GM21528 (cell line): ENCODE data around the gene PHPT1.

Experiments
- ATAC-seq: cut with Tn5 transposase; IDR thresholded peaks from one replicate; pipeline ENCODE4 v1.9.1; 2021; ENCODE audit warnings: mild to moderate bottlenecking, moderate library complexity; ENCODE audit not compliant: unreplicated experiment, low FRiP score

The PHPT1 gene

DNA sequence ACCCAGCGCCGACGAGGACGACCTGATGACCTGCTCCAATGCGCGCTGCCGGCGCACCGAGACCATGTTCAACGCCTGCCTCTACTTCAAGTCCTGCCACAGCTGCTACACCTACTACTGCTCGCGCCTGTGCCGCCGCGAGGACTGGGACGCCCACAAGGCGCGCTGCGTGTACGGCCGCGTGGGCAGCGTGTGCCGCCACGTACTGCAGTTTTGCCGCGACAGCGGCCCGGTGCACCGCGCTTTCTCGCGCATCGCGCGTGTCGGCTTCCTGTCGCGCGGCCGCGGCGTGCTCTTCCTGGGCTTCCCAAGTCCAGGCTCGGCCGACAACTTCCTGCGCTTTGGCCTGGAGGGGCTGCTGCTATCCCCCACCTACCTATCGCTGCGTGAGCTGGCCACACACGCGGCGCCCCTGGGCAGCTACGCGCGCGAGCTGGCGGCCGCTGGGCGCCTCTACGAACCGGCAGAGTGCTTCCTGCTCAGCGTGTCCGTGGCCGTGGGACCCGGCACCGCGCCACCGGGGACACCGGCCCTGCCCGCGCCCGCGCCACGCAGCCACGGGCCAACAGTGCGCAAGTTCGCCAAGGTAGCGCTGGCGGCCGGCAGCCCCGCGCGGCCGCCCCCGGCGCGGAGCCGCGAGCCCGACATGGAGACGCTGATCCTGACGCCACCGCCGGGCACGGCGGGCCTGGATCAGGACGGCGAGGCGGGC is 2.7 kb upstream of the PHPT1 start:
- ATAC-seq = no peak

GRCh38 chr9:136847088-136847825 is 2.0 kb upstream of the PHPT1 start:
- ATAC-seq = no peak

DNA sequence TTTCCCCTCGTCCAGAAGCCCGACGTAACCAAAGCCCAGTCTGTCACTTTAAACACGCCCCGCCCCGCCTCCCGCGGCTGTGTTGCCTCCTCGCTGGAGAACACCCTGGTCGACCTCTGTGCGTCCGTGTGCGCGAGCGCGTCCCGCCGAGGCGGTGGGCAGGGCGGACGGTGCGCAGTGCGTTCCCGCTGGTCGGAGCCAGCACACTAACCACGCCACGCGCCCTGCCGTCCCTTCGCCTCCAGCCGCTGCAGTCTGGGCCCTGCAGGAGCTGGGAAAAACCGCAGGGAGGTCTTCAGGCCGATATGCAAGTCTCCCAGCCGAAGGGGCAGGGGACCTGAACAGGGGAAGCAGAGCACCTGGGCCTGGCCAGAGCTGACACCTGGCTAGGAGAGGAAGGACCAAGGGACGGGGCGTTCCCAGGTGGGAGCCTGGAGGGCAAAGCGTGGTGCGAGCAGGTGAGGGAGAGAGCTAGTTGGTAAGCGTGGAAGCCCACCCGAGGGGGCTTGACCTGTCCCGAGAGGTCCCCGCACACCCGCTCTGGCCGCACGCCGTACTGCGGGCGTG is 1.3 kb upstream of the PHPT1 start:
- no peak for ATAC-seq

DNA sequence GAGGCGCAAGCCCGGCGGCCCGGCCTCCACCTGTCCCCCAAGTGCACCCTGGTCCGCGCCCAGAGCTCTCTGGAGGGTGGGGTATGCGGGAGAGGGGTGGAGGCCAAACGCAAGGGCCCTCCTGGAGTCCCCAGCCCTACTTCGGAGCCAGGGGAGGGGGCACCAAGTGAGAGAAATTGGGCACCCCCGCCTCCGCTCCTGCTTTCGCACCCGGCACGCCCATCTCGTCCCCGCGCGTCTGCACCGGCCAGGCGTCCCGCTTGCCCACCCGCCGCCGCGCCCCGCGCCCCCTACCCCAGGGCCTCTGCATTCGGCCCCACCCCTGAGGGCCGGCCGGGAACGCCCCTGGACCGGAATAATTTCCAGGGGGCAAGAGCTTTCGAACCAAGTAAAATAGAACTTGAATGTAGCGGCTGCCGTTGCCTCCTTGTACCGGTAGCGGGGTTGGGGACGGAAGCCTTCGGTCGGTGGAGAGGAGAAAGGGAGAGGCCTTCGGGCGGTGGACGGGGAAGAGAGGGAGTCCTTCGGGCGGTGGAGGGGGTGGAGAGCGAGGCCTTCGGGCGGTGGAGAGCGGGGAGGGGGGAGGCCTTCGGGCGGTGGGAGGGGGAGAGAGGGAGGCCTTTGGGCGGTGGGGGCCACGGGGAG is 694 bp upstream of the PHPT1 start:
- no peak for ATAC-seq

DNA sequence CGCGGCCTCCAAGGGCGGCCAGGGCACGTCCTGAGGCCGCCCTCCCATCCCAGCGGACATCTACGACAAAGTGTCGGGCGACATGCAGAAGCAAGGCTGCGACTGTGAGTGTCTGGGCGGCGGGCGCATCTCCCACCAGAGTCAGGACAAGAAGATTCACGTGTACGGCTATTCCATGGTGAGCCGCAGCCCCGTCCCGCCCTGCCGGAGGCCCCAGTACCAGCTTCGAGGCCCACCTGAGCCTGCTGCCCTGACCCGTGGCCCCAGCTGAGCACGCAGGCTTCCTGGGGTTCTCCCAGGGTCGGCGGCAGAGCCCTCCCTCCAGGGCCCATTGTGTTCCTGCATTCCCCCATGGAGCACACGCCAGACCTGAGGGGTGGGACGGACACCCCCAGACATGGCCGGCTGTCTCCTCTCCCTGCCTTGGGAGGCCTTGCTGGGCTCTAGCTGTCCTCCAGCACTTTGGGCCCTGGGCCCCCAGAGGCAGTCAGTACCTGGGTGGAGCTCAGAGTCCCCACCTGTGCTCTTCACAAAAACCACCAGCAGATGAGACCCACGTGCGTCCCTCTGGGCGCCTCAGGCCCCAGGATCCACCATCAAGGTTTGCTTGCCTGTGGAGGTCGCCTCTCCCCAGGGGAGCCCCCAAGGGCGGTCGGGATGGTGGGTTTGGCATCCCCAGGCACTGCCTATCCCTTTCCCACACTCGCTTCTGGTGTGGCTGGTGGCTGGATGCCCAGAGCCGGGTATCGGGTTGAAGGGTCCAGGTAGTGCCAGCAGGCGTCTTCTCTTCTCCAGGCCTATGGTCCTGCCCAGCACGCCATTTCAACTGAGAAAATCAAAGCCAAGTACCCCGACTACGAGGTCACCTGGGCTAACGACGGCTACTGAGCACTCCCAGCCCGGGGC is 1.0 kb downstream of the PHPT1 start:
- no peak for ATAC-seq

- no peak for ATAC-seq
These were observed 1.9 kb downstream of the PHPT1 start for GRCh38 chr9:136850866-136851775.

DNA sequence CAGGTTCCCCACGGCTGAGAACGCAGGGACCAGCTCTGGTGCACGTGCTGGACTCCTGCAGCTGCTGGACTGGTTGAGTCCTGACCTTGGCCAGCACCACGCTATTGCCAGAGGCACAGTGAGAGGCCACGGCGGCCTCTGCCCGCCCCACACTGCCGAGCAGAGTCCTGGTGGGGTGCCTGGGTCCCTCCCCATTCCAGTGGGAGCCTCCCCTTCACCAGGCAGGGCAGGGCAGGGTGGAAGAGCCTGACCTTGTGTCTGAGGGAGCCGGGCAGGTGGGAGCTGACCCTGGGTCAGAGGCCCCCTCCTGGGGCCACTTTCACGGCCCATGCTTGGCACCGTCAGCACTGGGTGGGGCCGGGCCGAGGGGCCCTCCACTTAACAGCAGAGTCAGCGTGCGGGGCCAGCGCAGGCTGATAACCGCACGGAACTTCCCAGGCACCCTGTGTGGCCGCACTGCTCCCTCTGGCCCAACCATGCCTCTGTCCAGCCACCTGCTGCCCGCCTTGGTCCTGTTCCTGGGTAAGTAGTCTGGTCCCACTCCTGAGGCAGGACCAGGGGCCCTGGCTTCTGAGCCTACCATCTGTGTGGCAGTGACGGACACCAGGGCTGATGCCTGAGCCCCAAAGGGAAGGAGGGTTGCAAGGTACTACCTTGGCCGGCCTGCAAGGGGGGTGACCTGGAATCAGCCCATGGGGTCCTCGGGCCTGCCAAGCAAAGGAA is 2.9 kb downstream of the PHPT1 start, which contains the start of gene MAMDC4:
TSS of gene MAMDC4 (plus strand) at position 406 of the 723 bp plus-strand sequence. CDS start at position 477, 71 bp downstream.
- no peak for ATAC-seq

DNA sequence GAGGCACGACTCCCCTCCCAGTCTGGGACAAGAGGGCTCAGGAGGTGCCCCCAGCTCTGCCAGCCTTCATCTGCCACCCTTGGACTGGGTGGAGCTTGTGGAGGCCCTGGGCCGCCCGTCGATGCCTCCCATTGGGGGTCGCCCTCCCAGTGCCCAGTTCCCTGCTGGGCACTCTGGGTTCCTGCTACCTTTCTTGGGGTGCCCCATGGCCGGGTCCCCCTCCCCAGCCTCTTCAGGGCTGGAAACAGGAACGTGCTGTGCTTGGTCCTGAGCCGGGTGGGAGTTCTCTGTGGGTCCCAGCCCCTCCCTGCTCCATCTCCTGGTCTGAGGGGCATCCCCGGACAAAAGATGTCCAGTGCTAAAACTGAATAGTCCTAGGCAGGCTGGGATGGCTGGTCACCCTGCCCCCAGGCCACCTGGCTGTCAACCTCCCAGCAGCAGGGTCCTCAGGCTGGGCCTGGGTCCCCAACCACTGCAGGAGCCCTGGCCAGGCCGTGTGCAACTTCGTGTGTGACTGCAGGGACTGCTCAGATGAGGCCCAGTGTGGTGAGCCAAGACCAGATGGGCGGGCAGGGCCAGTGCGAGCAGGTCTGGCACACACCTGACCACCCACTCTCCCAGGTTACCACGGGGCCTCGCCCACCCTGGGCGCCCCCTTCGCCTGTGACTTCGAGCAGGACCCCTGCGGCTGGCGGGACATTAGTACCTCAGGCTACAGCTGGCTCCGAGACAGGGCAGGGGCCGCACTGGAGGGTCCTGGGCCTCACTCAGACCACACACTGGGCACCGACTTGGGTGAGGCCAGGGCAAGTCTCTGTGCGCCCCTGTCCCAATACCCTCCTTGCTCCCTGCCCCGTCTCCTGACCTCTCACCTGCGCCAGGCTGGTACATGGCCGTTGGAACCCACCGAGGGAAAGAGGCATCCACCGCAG is 3.7 kb downstream of the PHPT1 start:
- no peak for ATAC-seq

DNA sequence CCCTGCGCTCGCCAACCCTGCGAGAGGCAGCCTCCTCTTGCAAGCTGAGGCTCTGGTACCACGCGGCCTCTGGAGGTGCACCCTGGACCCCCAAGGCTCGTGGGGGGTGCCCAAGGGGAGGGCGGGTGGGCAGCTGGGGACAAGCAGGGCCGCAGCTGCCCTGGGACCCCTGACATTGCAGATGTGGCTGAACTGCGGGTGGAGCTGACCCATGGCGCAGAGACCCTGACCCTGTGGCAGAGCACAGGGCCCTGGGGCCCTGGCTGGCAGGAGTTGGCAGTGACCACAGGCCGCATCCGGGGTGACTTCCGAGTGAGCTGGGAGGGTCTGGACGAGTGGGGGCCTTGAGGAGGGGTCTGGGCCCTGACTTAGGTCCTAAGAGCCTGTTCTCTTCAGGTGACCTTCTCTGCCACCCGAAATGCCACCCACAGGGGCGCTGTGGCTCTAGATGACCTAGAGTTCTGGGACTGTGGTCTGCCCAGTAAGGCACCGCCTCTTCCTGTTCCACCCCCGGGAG is 4.4 kb downstream of the PHPT1 start:
- ATAC-seq = no peak

- ATAC-seq = no peak
These were observed 5.1 kb downstream of the PHPT1 start for GRCh38 chr9:136854113-136854841.

GRCh38 chr9:136854842-136855460 is 5.7 kb downstream of the PHPT1 start:
- no peak for ATAC-seq

- no peak for ATAC-seq
These were observed 6.4 kb downstream of the PHPT1 start for GRCh38 chr9:136855461-136856078.

DNA sequence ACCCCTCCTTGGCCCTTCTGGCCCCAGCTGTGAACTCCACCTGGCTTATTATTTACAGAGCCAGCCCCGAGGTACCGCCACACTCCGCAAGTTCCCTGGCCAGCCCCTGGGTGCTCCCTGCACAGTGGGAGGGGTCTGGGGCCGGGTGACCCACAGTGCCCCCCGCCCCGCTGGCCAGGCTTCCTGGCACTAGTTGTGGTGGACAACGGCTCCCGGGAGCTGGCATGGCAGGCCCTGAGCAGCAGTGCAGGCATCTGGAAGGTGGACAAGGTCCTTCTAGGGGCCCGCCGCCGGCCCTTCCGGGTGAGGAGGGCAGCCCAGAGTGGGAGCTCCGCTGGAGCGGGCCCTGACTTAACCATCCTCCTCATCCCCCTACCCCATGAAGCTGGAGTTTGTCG is 6.9 kb downstream of the PHPT1 start:
- ATAC-seq = no peak

- no peak for ATAC-seq
These were observed 7.4 kb downstream of the PHPT1 start for GRCh38 chr9:136856541-136857141.

DNA sequence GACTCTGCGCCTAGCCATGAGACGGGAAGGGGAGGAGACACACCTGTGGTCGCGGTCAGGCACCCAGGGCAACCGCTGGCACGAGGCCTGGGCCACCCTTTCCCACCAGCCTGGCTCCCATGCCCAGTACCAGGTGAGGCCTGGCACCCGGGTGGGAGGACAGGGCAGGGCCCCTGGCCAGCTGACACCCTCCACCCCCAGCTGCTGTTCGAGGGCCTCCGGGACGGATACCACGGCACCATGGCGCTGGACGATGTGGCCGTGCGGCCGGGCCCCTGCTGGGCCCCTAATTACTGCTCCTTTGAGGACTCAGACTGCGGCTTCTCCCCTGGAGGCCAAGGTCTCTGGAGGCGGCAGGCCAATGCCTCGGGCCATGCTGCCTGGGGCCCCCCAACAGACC is 8.0 kb downstream of the PHPT1 start:
- ATAC-seq = no peak
